ENCODE results near the gene KSR1. TPM values are rescaled to one million over a fixed set of nuclear protein-coding genes. Genes with fewer than 3 reads are reported as not detected.

Gene KSR1
- polyA plus RNA-seq, 1 of the 3 experiments (the other 2 are of a cell fraction): 7.5 TPM

GRCh38 chr17:27424516-27424915 is 31.7 kb upstream of the KSR1 start (continued):
- TF ChIP-seq, protein P1, sequence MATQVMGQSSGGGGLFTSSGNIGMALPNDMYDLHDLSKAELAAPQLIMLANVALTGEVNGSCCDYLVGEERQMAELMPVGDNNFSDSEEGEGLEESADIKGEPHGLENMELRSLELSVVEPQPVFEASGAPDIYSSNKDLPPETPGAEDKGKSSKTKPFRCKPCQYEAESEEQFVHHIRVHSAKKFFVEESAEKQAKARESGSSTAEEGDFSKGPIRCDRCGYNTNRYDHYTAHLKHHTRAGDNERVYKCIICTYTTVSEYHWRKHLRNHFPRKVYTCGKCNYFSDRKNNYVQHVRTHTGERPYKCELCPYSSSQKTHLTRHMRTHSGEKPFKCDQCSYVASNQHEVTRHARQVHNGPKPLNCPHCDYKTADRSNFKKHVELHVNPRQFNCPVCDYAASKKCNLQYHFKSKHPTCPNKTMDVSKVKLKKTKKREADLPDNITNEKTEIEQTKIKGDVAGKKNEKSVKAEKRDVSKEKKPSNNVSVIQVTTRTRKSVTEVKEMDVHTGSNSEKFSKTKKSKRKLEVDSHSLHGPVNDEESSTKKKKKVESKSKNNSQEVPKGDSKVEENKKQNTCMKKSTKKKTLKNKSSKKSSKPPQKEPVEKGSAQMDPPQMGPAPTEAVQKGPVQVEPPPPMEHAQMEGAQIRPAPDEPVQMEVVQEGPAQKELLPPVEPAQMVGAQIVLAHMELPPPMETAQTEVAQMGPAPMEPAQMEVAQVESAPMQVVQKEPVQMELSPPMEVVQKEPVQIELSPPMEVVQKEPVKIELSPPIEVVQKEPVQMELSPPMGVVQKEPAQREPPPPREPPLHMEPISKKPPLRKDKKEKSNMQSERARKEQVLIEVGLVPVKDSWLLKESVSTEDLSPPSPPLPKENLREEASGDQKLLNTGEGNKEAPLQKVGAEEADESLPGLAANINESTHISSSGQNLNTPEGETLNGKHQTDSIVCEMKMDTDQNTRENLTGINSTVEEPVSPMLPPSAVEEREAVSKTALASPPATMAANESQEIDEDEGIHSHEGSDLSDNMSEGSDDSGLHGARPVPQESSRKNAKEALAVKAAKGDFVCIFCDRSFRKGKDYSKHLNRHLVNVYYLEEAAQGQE (IDR thresholded peaks at IDR 0.05; ENCODE audit: low read depth, low read length): no peak
- no peak for TF ChIP-seq JUND (IDR thresholded peaks at IDR 0.05)
- no peak for TF ChIP-seq RCOR1 (IDR thresholded peaks at IDR 0.05; ENCODE audit: low read length)

- Histone ChIP-seq H3K27me3 (ENCODE audit: insufficient read depth) (no peaks in the 10 kb centered on the region), H4K20me1 (ENCODE audit: insufficient read depth) (no peaks in the 10 kb centered on the region), H3K79me2 (ENCODE audit: insufficient read depth) (no peaks in the 10 kb centered on the region), H3K36me3 (replicated peaks in 1 of 2; ENCODE audit: control insufficient read depth in 1 of 2, insufficient read depth in 2 of 2, low read length in 1 of 2) (no peaks in the 10 kb centered on the region), H3K4me3 (ENCODE audit: low read depth in 2 of 2, low read length in 1 of 2) (no peak overlapping the region), H3K4me2 (no peak overlapping the region), H3K27ac (ENCODE audit: low read depth in 2 of 2, low read length in 1 of 2) (no peak overlapping the region), H3F3A (replicated peaks; ENCODE audit: insufficient read depth) (no peaks in the 10 kb centered on the region), H2AFZ (ENCODE audit: low read depth) (no peak overlapping the region), H3K9ac (no peak overlapping the region), H3K4me1 (ENCODE audit: control insufficient read depth in 1 of 2, insufficient read depth in 2 of 2, low read depth in 1 of 2, low read length in 1 of 2) (no peaks in the 10 kb centered on the region), H3K9me3 (no peaks in the 10 kb centered on the region), H3K9me2 (no peaks in the 10 kb centered on the region)
- no peak for DNase-seq
- CTCF ChIA-PET: interaction anchor here (0.9 to 1.9 kb wide), 3 partner anchors 31 to 188 kb away, joined by 3 to 6 read pairs (median 3); partner anchors contain the start of gene KSR1
- WGBS (ENCODE audit: low lambda C conversion rate): 68% methylated on average over 6 of the region's 8 CpGs
- POLR2A ChIA-PET: no interaction called here
- TF ChIP-seq NRF1 (IDR thresholded peaks at IDR 0.05; ENCODE audit: low read depth, low read length) (no peak), RAD21 (IDR thresholded peaks at IDR 0.05; ENCODE audit: low read length) (no peak), USF1 (IDR thresholded peaks at IDR 0.05; ENCODE audit: borderline replicate concordance, low read depth) (no peak), TCF12 (IDR thresholded peaks at IDR 0.05) (no peak), SMC3 (IDR thresholded peaks at IDR 0.05; ENCODE audit: low read depth, low read length) (no peak), POLR2AphosphoS5 (IDR thresholded peaks at IDR 0.05; ENCODE audit: low read depth, low read length) (no peak), NFIC (IDR thresholded peaks at IDR 0.05; ENCODE audit: borderline replicate concordance) (no peak), EP300 (IDR thresholded peaks at IDR 0.05; ENCODE audit: borderline replicate concordance in 1 of 2, low read depth in 1 of 2, low read length in 1 of 2) (no peak), MXI1 (IDR thresholded peaks at IDR 0.05; ENCODE audit: low read depth, low read length) (no peak), FOSL2 (IDR thresholded peaks at IDR 0.05; ENCODE audit: borderline replicate concordance, low read depth) (no peak), TAF1 (IDR thresholded peaks at IDR 0.05; ENCODE audit: borderline replicate concordance, low read depth, low read length) (no peak), ELF1 (IDR thresholded peaks at IDR 0.05) (no peak), PBX3 (IDR thresholded peaks at IDR 0.05) (no peak), TEAD4 (IDR thresholded peaks at IDR 0.05; ENCODE audit: borderline replicate concordance, insufficient read depth) (no peak)
- TF ChIP-seq, protein P1 (IDR thresholded peaks at IDR 0.05; ENCODE audit: low read depth, low read length): no peak
- TF ChIP-seq, protein P2, sequence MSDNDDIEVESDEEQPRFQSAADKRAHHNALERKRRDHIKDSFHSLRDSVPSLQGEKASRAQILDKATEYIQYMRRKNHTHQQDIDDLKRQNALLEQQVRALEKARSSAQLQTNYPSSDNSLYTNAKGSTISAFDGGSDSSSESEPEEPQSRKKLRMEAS (IDR thresholded peaks at IDR 0.05; ENCODE audit: low read depth): no peak
- TF ChIP-seq, protein P3, sequence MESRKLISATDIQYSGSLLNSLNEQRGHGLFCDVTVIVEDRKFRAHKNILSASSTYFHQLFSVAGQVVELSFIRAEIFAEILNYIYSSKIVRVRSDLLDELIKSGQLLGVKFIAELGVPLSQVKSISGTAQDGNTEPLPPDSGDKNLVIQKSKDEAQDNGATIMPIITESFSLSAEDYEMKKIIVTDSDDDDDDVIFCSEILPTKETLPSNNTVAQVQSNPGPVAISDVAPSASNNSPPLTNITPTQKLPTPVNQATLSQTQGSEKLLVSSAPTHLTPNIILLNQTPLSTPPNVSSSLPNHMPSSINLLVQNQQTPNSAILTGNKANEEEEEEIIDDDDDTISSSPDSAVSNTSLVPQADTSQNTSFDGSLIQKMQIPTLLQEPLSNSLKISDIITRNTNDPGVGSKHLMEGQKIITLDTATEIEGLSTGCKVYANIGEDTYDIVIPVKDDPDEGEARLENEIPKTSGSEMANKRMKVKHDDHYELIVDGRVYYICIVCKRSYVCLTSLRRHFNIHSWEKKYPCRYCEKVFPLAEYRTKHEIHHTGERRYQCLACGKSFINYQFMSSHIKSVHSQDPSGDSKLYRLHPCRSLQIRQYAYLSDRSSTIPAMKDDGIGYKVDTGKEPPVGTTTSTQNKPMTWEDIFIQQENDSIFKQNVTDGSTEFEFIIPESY (IDR thresholded peaks at IDR 0.05; ENCODE audit: borderline replicate concordance, low read depth): no peak
- TF ChIP-seq, protein P4, sequence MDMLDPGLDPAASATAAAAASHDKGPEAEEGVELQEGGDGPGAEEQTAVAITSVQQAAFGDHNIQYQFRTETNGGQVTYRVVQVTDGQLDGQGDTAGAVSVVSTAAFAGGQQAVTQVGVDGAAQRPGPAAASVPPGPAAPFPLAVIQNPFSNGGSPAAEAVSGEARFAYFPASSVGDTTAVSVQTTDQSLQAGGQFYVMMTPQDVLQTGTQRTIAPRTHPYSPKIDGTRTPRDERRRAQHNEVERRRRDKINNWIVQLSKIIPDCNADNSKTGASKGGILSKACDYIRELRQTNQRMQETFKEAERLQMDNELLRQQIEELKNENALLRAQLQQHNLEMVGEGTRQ (IDR thresholded peaks at IDR 0.05; ENCODE audit: borderline replicate concordance, low read depth, low read length): no peak
Observed at GRCh38 chr17:27424941-27425340, 31.3 kb upstream of the KSR1 start.
